HepG2 (cell line): ENCODE results near the gene ARFGAP2. TPM values are rescaled to one million over a fixed set of nuclear protein-coding genes. Genes with fewer than 3 reads are reported as not detected.

Experiments
- AHR ChIP-seq: IDR thresholded peaks from 2 replicates; pipeline ENCODE4 v1.6.1; 2018; ENCODE audit warnings: missing genetic modification reagents, missing compliant biosample characterization
- ARID5B ChIP-seq: IDR thresholded peaks from 2 replicates; pipeline ENCODE4 v1.4.0; 2020; ENCODE audit warnings: mild to moderate bottlenecking, missing genetic modification reagents
- FOSL1 ChIP-seq: sonication (generic); formaldehyde crosslinking; IDR thresholded peaks from 2 replicates; pipeline ENCODE4 v1.9.0; 2021; ENCODE audit warnings: missing genetic modification reagents, borderline replicate concordance
- GABPB1 ChIP-seq: IDR thresholded peaks from 2 replicates; pipeline ENCODE4 v1.6.1; 2016; ENCODE audit warnings: mild to moderate bottlenecking, missing genetic modification reagents, moderate library complexity, missing compliant biosample characterization
- HDAC2 ChIP-seq: sonication (generic); formaldehyde crosslinking; IDR thresholded peaks from 2 replicates; pipeline ENCODE4 v1.4.0; 2020; ENCODE audit warnings: missing genetic modification reagents
- HDAC6 ChIP-seq: fragments of 200-600 bp; sonication (generic); IDR thresholded peaks from 2 replicates; pipeline ENCODE4 v1.7.0; 2017; ENCODE audit warnings: mild to moderate bottlenecking, antibody characterized with exemption, low read length, low read depth
- HMGXB3 ChIP-seq: sonication (generic); formaldehyde crosslinking; IDR thresholded peaks from 2 replicates; pipeline ENCODE4 v1.4.0; 2020; ENCODE audit warnings: missing genetic modification reagents, borderline replicate concordance
- IRF1 ChIP-seq: sonication (generic); formaldehyde crosslinking; IDR thresholded peaks from 2 replicates; pipeline ENCODE4 v1.4.0; 2020; ENCODE audit warnings: low read depth, mild to moderate bottlenecking, missing genetic modification reagents
- KDM5A ChIP-seq: fragments of 200-600 bp; sonication (generic); IDR thresholded peaks from 2 replicates; pipeline ENCODE4 v1.7.0; 2018; ENCODE audit warnings: antibody characterized with exemption, mild to moderate bottlenecking, low read length, borderline replicate concordance
- KDM6A ChIP-seq: IDR thresholded peaks from 2 replicates; pipeline ENCODE4 v1.6.1; 2016; ENCODE audit warnings: low read depth
- KLF13 ChIP-seq: sonication (generic); formaldehyde crosslinking; IDR thresholded peaks from 2 replicates; pipeline ENCODE4 v1.4.0; 2020; ENCODE audit warnings: mild to moderate bottlenecking, missing genetic modification reagents
- MNT ChIP-seq: fragments of 450-650 bp; IDR thresholded peaks from 2 replicates; pipeline ENCODE4 v1.6.1; 2016
- NONO ChIP-seq, 2 experiments: fragments of 450-650 bp in 1 of 2; sonication (generic) in 1 of 2; formaldehyde crosslinking in 1 of 2; IDR thresholded peaks in 1 of 2; conservative IDR thresholded peaks in 1 of 2; 2 replicates each; pipeline versions ENCODE4 v1.6.1 to v1.8.0; 2017 to 2022; ENCODE audit warnings: mild to moderate bottlenecking in 1 of 2, missing genetic modification reagents in 1 of 2, moderate library complexity in 1 of 2
- PHF8 ChIP-seq: sonication (generic); formaldehyde crosslinking; IDR thresholded peaks from 2 replicates; pipeline ENCODE4 v1.5.0; 2020; ENCODE audit warnings: missing genetic modification reagents
- RAD21 ChIP-seq: fragments of 450-650 bp; formaldehyde crosslinking; IDR thresholded peaks from 2 replicates; pipeline ENCODE4 v1.5.0; 2020; ENCODE audit warnings: mild to moderate bottlenecking
- SOX6 ChIP-seq, 2 experiments: fragments of 450-650 bp in 1 of 2; sonication (generic) in 1 of 2; formaldehyde crosslinking in 1 of 2; IDR thresholded peaks; 2 replicates each; pipeline versions ENCODE4 v1.4.0 to v1.6.1; 2017 to 2020; ENCODE audit warnings: antibody characterized with exemption in 1 of 2, mild to moderate bottlenecking in 1 of 2, missing genetic modification reagents in 1 of 2
- TBL1XR1 ChIP-seq: fragments of 150-350 bp; IDR thresholded peaks from 2 replicates; pipeline ENCODE4 v1.6.1; 2014; ENCODE audit warnings: borderline replicate concordance, low read length; ENCODE audit not compliant: partially characterized antibody
- ZNF121 ChIP-seq: sonication (generic); formaldehyde crosslinking; IDR thresholded peaks from 2 replicates; pipeline ENCODE4 v1.5.0; 2020; ENCODE audit warnings: mild to moderate bottlenecking, missing genetic modification reagents
- ZNF260 ChIP-seq: sonication (generic); formaldehyde crosslinking; IDR thresholded peaks from 2 replicates; pipeline ENCODE4 v1.4.0; 2020; ENCODE audit warnings: missing genetic modification reagents, low read depth, mild to moderate bottlenecking, borderline replicate concordance
- ZNF263 ChIP-seq: sonication (generic); formaldehyde crosslinking; IDR thresholded peaks from 2 replicates; pipeline ENCODE4 v1.4.0; 2020; ENCODE audit warnings: missing genetic modification reagents
- polyA plus RNA-seq, 8 experiments: library from polyadenylated mRNA; depleted of rRNA in 3 of 8; stranded (reverse) in 7 of 8; unstranded in 1 of 8; fragments of >200 nt; fragmentation: Illumina TruSeq in 4 of 8; extraction: Trizol in 4 of 8; gene quantifications; 2 replicates each; pipeline versions ENCODE4 v1.2.1 to v1.2.3, GENCODE V29; 2011 to 2016; ENCODE audit warnings: low read depth in 4 of 8, missing spikeins in 1 of 8, mixed read lengths in 1 of 8; ENCODE audit not compliant: insufficient read depth in 1 of 8
- total RNA-seq, 5 experiments: library from RNA; depleted of rRNA; stranded (reverse); fragments of >200 nt; fragmentation: Illumina TruSeq; extraction: Trizol; gene quantifications; 2 replicates each; pipeline ENCODE4 v1.2.3, GENCODE V29; 2016; ENCODE audit warnings: low read depth in 1 of 5

ARFGAP2 gene
- total and polyA plus RNA-seq, 2 of the 13 experiments (the other 11 are each of a cell fraction or from before 2014, with no cell fraction given): 32.3 to 75.3 TPM

- peak; percentile 74 for TF ChIP-seq TBL1XR1
- TF ChIP-seq SOX6 (IDR thresholded peaks at IDR 0.05): no peak
- peak; percentile 39; the same call in 1 of the 2 replicates for TF ChIP-seq SOX6 (CRISPR knock-in tag; IDR thresholded peaks at IDR 0.05)
- peak; percentile 77 for TF ChIP-seq ARID5B
- TF ChIP-seq KLF13 (CRISPR knock-in tag): no peak
- TF ChIP-seq KDM5A: no peak
- TF ChIP-seq NONO (IDR thresholded peaks at IDR 0.05): no peak
- no peak; the same call in 1 of the 2 replicates for TF ChIP-seq NONO (CRISPR knock-in tag; conservative IDR thresholded peaks at IDR 0.05)
- TF ChIP-seq AHR: no peak
- TF ChIP-seq ZNF121: no peak
- TF ChIP-seq HDAC6: no peak
- TF ChIP-seq MNT: no peak
- TF ChIP-seq GABPB1 (CRISPR knock-in tag): peak; percentile 49; the same call in 1 of the 2 replicates
- TF ChIP-seq ZNF263 (CRISPR knock-in tag): peak; percentile 95
- no peak for TF ChIP-seq RAD21 (CRISPR knock-in tag)
- 0 out of 2 replicates have a peak, but pooled peaks have one; percentile 10 for TF ChIP-seq HMGXB3 (CRISPR knock-in tag)
- TF ChIP-seq PHF8 (CRISPR knock-in tag): peak; percentile 37; the same call in 1 of the 2 replicates
- no peak for TF ChIP-seq FOSL1
- TF ChIP-seq ZNF260: no peak
- TF ChIP-seq HDAC2 (CRISPR knock-in tag): peak; percentile 57
- TF ChIP-seq KDM6A (CRISPR knock-in tag): peak; percentile 80
- TF ChIP-seq IRF1 (CRISPR knock-in tag): no peak
Measured at GRCh38 chr11:47177846-47178245, 1.2 kb upstream of the ARFGAP2 start (continued).
